ENCODE measurements around the gene CRYBB3.

DNA sequence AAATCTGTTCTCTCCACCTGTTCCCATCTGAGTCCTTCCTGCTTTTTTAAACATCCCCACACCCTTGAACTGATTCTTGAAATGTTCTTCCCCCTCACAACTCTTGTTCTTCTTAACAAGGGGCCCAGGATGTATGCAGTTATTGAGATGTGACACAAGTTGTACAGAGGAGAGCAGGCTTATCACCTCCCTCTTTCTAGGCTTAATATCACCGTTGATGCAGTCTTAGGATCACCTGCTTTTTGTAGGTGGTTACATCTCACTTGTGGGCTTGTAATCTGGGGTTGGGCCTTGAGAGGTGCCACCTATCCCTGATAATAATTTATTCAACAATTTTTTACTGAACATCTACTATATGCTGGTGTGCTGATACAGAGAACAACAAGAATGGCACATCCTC lies 6.2 kb downstream of the CRYBB3 start:
- TF ChIP-seq, protein P1, sequence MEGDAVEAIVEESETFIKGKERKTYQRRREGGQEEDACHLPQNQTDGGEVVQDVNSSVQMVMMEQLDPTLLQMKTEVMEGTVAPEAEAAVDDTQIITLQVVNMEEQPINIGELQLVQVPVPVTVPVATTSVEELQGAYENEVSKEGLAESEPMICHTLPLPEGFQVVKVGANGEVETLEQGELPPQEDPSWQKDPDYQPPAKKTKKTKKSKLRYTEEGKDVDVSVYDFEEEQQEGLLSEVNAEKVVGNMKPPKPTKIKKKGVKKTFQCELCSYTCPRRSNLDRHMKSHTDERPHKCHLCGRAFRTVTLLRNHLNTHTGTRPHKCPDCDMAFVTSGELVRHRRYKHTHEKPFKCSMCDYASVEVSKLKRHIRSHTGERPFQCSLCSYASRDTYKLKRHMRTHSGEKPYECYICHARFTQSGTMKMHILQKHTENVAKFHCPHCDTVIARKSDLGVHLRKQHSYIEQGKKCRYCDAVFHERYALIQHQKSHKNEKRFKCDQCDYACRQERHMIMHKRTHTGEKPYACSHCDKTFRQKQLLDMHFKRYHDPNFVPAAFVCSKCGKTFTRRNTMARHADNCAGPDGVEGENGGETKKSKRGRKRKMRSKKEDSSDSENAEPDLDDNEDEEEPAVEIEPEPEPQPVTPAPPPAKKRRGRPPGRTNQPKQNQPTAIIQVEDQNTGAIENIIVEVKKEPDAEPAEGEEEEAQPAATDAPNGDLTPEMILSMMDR (IDR thresholded peaks at IDR 0.05; ENCODE audit: low read depth, low read length): no peak
- TF ChIP-seq EZH2phosphoT487 (IDR thresholded peaks at IDR 0.05; ENCODE audit: low read depth): no peak

All from OCI-LY3 (cell line).